Measurements from ENCODE around the gene CGREF1.
A peak's percentile ranks its signal among the peaks of the same experiment; 100 is the strongest.

CGREF1 gene

GRCh38 chr2:27088634-27089033 is 30.3 kb downstream of the CGREF1 start:
- TF ChIP-seq, protein P1, sequence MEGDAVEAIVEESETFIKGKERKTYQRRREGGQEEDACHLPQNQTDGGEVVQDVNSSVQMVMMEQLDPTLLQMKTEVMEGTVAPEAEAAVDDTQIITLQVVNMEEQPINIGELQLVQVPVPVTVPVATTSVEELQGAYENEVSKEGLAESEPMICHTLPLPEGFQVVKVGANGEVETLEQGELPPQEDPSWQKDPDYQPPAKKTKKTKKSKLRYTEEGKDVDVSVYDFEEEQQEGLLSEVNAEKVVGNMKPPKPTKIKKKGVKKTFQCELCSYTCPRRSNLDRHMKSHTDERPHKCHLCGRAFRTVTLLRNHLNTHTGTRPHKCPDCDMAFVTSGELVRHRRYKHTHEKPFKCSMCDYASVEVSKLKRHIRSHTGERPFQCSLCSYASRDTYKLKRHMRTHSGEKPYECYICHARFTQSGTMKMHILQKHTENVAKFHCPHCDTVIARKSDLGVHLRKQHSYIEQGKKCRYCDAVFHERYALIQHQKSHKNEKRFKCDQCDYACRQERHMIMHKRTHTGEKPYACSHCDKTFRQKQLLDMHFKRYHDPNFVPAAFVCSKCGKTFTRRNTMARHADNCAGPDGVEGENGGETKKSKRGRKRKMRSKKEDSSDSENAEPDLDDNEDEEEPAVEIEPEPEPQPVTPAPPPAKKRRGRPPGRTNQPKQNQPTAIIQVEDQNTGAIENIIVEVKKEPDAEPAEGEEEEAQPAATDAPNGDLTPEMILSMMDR (conservative IDR thresholded peaks at IDR 0.05): no peak
- no peak overlapping the region for H3K27ac ChIP-seq

- H3K27ac ChIP-seq: no peak overlapping the region
- TF ChIP-seq, protein P1 (conservative IDR thresholded peaks at IDR 0.05): no peak
Observed at GRCh38 chr2:27087823-27088410, 31.0 kb downstream of the CGREF1 start.

DNA sequence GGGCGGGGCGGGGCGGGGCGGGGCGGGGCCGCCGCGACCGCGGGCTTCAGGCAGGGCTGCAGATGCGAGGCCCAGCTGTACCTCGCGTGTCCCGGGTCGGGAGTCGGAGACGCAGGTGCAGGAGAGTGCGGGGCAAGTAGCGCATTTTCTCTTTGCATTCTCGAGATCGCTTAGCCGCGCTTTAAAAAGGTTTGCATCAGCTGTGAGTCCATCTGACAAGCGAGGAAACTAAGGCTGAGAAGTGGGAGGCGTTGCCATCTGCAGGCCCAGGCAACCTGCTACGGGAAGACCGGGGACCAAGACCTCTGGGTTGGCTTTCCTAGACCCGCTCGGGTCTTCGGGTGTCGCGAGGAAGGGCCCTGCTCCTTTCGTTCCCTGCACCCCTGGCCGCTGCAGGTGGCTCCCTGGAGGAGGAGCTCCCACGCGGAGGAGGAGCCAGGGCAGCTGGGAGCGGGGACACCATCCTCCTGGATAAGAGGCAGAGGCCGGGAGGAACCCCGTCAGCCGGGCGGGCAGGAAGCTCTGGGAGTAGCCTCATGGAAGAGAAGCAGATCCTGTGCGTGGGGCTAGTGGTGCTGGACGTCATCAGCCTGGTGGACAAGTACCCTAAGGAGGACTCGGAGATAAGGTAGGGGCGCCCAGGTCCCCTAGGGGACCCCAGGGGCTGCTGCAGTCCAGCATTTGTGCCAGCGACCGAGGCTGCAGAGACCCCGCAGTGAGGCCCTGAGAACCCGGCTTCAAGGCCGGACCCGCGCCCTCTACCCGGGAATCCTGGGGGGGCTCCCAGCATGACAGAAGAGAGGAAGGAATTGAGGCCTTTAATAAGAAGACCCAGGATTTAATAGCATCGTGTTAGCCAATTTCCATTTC is 32.0 kb downstream of the CGREF1 start, which contains the start of gene KHK:
Gene KHK (plus strand): TSS at position 49 of the 870 bp plus-strand sequence. CDS start 488 bp downstream, at position 537.
- TF ChIP-seq, protein P1 (conservative IDR thresholded peaks at IDR 0.05): peak; percentile 43
- H3K27ac ChIP-seq: peak within 1 kb of the TSS; percentile 73

- peak overlapping the region; percentile 73 for H3K27ac ChIP-seq
- TF ChIP-seq, protein P1 (conservative IDR thresholded peaks at IDR 0.05): peak; percentile 96
Observed at GRCh38 chr2:27086090-27086723, 32.7 kb downstream of the CGREF1 start.

- TF ChIP-seq, protein P1 (conservative IDR thresholded peaks at IDR 0.05): no peak
- H3K27ac ChIP-seq: peak overlapping the region; percentile 73
Observed at GRCh38 chr2:27085673-27086089, 33.2 kb downstream of the CGREF1 start.

DNA sequence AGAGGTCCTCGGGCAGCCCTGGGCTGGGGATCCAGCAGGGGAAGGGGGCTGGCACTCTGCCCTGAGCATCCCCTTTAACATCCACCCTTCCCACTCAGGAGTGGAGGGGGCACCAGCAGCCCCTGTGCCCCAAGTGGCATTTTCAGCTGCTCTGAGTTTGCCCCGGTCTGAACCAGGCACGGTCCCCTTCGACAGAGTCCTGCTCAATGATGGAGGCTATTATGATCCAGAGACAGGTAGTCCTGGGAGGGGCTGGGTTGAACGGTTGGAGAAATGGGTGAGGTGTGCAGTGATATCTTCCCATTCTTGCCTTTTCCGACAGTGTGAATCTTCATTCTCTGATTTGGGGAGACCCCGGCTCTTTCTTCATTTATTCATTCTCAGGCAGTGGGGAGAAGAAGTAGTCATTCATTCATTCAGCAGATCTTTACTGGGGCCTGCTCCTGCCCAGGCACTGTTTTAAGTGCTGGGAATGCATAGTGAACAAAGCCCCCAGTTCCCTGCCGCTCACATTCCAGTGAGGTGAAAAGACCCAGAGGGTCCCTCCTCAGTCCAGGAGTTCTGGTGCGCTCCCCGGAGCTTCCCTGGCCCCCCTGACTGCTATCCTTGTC is 33.8 kb downstream of the CGREF1 start:
- peak overlapping the region; percentile 73 for H3K27ac ChIP-seq
- TF ChIP-seq, protein P1 (conservative IDR thresholded peaks at IDR 0.05): peak; percentile 61
